GM19025 (cell line): Measurements from ENCODE around the gene RMC1.
"Not testable (repeated sequence)": the region's sequence is repeated elsewhere in the genome, so short reads cannot be mapped to it uniquely, and the experiment has no call there.

ENCODE experiments used
- ATAC-seq: cut with Tn5 transposase; IDR thresholded peaks from one replicate; pipeline ENCODE4 v1.9.1; 2021; ENCODE audit warnings: mild to moderate bottlenecking, low read depth, moderate library complexity; ENCODE audit not compliant: unreplicated experiment

The RMC1 gene

GRCh38 chr18:23553887-23554286 is 50.6 kb downstream of the RMC1 start:
- no peak for ATAC-seq

DNA sequence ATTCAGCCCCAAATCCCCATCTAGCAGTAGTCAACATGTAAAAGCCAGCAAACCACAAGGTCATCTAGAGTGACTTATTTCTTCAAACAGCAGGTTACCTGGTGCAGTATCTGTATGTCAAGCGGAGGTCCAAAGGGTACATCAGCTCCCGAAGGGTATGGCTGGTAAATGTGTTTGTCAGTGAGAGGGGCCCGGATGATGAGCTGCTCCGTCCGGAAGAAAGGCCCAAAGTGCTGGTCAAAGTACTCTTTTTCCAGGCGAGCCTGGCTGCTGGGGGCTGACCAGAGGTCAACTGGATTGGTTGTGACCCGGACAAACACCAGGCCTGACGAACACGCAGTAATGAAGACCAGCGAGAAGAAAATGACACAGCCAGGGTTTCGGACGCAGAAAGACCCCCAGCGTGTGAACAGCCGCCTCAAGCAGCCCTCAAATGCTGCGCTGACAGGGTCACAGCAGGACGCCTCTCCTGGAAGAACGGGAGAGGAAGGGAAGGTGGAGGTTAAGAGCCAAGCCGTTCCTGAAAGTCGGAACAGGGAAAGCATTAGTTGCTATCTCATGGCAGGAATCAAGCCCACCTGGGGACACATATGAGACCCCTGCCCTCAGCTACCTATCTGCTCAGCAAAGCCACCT is 53.0 kb downstream of the RMC1 start:
- ATAC-seq: no peak

DNA sequence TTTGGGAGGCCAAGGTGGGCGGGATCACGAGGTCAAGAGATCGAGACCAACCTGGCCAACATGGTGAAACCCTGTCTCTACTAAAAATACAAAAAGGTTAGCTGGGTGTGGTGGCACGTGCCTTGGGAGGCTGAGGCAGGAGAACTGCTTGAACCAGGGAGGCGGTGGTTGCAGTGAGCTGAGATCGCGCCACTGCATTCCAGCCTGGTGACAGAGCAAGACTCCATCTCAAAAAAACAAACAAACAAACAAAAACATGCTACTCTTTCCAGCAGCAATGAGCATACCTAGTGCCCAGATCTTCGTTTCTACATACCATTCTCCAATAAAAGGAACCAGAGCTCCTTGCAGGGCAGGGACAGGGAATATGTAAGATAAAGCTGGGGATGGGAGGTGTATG is 54.2 kb downstream of the RMC1 start:
- not testable (repeated sequence) for ATAC-seq

GRCh38 chr18:23560186-23560585 is 56.9 kb downstream of the RMC1 start:
- no peak for ATAC-seq

DNA sequence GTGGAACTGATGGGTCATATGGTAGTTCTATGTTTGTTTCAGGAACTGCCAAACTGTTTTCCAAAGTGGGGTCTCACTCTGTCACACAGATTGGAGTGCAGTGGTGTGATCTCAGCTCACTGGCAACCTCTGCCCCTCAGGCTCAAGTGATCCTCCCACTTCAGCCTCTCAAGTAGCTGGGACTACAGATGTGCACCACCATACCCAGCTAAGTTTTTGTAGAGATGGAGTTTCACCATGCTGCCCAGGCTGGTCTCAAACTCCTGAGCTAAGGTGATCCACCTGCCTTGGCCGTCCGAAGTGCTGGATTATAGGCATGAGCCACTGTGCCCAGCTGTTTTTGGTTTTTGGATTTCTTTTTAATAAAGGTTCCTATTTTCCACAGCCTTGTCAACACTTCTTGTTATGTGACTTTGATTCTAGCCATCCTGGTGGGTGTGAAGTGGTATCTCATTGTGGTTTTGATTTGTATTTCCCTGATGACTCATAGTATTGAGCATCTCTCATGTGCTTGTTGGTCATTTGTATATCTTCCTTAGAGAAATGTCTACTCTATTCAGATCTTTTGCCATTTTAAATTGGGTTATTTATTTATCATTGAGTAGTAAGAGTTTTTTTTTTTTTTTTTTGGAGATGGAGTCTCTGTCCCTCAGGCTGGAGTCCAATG is 60.2 kb downstream of the RMC1 start:
- no peak for ATAC-seq

- no peak for ATAC-seq
Measured at GRCh38 chr18:23565916-23566547, 62.7 kb downstream of the RMC1 start.

GRCh38 chr18:23567671-23568070 is 64.4 kb downstream of the RMC1 start:
- ATAC-seq: no peak

DNA sequence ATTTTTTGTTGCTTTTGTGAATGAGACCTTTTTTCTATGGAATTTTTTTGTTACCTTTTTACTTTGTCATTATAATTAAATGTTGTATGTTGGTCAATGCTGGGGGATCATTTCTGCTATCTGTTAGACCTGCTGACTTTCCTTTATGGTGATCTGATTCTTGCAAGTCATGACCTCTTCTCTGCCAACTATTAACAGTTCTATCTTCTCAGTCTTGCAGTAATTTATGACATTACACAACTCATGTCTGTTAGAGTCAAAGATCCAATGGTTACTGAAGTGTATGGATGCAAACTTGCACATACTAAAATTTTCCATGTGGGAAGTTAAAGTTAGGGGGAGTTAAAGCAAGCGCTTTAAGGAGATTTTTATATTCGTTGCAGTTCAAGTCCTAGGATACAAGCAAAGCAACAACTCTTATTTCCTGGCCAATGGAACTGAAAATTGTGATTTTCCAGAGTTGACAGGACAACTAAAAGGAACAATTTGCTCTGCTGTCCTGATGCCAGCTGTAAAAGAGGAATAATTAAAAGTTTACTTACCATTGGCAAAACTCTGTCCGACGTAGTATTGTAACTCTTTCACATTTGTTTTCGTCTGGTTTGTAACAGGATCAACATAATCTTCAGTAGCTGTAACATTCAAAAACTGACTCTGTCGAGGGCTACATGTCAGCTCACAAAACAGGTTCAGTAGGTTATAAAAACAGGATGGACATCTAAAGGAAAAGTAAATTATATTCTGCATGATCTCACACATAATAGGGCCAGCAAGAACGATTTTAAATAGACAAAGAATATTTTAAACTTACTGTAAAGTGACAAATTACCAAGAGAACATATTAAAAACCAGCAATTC is 65.2 kb downstream of the RMC1 start:
- ATAC-seq: no peak

DNA sequence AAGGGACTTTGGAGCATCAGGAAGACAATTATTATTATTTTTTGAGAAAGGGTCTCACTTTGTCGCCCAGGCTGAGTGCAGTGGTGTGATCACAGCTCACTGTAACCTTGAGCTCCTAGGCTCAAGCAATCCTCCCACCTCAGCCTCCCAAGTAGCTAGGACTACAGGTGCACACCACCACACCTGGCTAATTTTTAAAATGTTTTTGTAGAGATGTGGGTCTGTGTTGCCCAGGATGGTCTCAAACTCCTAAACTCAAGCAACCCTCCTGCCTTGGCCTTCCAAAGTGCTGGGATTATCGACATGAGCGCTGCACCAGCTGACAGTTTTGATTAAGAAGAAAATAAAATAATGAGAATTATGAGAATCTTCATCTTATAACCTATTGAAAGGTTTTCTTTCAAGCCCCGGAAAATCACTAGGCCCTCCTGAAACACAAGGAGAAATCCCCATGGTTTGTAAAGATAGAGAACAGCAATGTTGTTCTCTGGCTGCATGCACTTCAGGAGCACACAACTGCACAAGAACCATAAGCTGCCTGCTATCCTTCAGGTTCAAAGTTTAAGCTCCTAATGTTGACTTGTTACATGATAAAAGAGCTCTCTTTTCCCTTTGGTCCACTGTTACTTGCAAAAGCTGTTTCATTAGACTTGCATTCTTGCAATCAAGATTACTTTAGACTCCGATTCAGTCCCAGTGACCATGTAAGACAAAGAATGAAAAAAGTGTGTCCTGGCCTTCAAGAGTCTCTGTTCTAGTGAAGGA is 66.2 kb downstream of the RMC1 start:
- no peak for ATAC-seq

DNA sequence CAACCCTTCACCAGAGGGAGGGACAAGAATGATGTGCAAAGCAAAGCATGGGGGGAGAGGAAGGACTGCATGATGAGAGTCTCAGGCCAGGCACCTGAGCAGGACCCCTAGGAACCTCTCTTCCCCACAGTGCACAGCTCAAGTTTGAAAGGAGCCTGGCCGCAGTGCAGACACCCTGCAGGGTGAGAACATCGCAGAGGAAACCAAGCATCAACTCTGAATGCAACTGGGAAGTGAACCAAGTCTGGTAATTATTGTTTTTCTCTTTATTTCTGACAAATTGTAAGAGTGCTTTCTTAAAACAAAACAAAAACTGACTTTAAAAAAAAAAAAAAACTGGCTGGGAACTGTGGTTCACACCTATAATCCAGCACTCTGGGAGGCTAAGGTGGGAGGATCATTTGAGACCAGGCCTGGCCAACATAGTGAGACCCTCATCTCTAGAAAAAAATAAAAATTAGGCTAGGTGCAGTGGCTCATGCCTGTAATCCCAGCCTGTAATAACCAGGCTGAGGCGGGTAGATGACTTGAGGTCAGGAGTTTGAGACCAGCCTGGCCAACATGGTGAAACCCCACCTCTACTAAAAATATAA is 67.7 kb downstream of the RMC1 start:
- ATAC-seq: no peak

DNA sequence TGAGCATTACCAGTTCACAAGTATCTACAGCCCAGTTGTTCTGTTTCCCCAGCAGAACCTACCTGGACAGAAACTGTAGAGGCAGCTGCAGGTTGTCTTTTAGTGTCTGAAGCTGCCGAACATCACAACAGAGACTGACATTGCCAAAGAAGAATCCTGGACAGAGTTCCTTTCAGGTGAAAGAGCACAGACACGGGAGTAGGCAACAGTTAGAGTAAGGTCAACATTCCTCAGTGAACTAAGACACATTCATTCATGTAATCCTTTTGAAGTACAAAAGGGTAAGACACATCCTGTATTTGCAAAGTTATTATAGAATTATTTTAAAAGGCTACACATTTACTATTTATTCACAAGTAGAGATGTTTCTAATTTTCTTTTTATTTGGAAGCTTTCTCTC is 68.7 kb downstream of the RMC1 start:
- no peak for ATAC-seq

- no peak for ATAC-seq
Measured at GRCh38 chr18:23572570-23572969, 69.3 kb downstream of the RMC1 start.

GRCh38 chr18:23573020-23573419 is 69.7 kb downstream of the RMC1 start:
- no peak for ATAC-seq

DNA sequence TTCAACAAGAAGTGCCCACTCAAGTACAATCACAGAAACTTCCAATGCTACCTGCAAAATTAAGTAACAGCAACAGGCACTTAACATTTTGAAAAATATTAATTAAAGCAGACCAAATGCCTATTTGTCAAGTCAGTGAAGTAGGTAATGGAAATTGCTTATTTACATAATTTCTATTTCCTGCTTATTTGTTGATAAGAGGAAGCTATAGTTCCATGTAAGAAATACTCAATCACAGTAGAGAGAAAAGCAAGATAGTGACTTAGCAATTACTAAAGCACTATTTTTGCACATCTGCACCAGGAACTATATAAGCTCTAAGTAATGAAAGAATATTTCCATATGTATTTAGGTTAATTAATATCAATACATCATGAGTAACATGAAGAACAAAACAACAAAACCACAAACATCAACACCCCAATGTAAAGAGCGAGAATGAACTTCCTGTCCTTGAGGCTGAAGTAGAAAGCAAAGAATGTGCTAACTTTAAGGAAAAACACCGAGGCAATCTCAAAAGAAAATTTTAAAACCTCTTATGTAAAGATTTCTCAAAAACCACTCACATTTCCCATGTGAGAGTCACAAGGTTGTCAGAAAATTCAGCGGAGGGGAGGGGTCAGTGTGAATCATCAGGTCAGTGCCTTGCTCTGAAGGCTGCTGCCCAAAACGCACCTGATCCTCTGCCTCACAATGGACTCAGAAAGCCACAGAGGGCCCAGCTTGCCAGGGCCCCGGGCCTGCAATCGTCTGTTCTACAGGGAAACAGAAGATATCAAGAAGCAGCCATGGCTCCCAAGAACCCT is 70.5 kb downstream of the RMC1 start:
- no peak for ATAC-seq

DNA sequence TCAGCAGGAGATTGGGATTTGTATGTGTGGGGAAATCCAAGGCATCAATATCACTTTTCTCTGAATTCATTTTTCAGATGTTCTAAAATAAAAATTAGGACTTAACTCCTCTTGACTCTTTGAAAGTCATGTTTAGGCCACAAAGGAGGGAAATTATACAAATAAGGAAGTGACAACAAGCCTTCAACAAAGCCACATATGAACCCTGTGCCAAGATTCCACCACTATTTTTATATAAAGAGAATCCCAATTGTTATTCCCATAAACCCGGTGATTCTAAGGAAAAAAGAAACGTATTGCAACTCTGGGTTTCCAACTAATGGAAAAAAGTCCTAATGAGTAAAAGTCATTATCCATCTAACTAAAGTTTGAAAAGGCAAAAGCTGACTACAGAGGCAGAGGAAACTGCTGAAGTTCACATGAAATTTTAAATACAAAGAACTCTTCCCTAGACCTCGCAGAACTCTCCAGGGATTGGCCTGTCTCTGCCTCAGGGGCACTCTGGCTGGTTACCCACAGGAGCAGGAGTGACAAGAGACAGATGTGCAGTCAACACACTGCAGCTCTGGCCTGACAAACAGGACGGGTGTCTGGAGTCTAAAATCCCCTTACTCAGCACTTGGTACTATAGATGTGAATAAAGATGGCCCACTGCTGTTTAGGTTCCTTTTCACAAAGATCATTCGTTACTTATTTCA is 71.4 kb downstream of the RMC1 start:
- ATAC-seq: no peak

- ATAC-seq: no peak
Measured at GRCh38 chr18:23575309-23575651, 72.0 kb downstream of the RMC1 start.

DNA sequence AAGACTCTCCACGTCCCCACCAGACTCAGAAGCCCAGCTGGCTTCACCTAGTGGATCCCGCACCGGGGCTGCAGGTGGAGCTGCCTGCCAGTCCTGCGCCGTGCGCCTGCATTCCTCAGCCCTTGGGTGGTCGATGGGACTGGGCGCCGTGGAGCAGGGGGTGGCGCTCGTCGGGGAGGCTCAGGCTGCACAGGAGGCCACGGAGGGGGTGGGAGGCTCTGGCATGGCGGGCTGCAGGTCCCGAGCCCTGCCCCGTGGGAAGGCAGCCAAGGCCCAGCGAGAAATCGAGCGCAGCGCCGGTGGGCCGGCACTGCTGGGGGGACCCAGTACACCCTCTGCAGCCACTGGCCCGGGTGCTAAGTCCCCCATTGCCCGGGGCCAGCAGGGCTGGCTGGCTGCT is 74.2 kb downstream of the RMC1 start:
- not testable (repeated sequence) for ATAC-seq

- ATAC-seq: no peak
Measured at GRCh38 chr18:23578067-23578701, 74.9 kb downstream of the RMC1 start.
